ENCODE results near the gene BEND7. TPM values are rescaled to one million over a fixed set of nuclear protein-coding genes. Genes with fewer than 3 reads are reported as not detected.
"Not testable (repeated sequence)": the region's sequence is repeated elsewhere in the genome, so short reads cannot be mapped to it uniquely, and the experiment has no call there.

BEND7 gene
- total RNA-seq, 1 experiment from 2014 or later = 12.8 TPM

- TF ChIP-seq CREB1 (CRISPR knock-in tag; IDR thresholded peaks at IDR 0.05) (no peak), KAT7 (CRISPR knock-in tag; IDR thresholded peaks at IDR 0.05; ENCODE audit: borderline replicate concordance) (no peak), ZNF263 (CRISPR knock-in tag; IDR thresholded peaks at IDR 0.05; ENCODE audit: low read depth) (no peak), NR3C1 (CRISPR knock-in tag; conservative IDR thresholded peaks at IDR 0.05; ENCODE audit: low read depth) (no peak)
Measured at GRCh38 chr10:13412894-13413293, 115.9 kb downstream of the BEND7 start (continued).

DNA sequence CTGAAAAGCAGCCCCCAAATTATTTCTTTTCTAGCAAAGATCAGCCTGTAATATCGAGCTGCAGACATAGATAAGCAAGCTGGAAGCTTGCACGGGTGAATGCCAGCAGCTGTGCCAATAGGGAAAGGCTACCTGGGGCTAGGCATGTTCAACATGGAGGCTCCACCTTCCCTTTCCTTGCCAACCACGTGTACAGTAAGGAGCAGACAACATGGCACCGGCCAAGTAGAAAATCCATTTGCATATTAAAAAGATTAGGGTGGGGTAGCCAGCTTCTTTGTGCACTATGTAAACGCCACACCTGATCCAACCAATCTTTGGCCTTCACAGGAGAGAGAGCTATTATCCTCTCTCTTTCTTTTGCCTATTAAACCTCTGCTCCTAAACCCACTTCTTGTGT is 124.0 kb downstream of the BEND7 start:
- no peak for DNase-seq (ENCODE audit: low spot score)
- peaks cover 14% of the 10 kb centered on the region for H3K27me3 Mint-ChIP-seq (ENCODE audit: low read depth)
- ChIA-PET CTCF (interaction anchor here (0.5 to 3.1 kb wide), 7 partner anchors 10 to 954 kb away, joined by 3 to 18 read pairs (median 8); no protein-coding TSS in a partner anchor), POLR2A (no interaction called here)
- 0 out of 2 replicates have a peak, but pooled peaks have one; percentile 18 for ATAC-seq
- peaks cover 15% of the 10 kb centered on the region for H3K36me3 Mint-ChIP-seq
- peaks cover 23% of the 10 kb centered on the region for H3K9me3 Mint-ChIP-seq
- no peak for TF ChIP-seq STAT6 (CRISPR knock-in tag; conservative IDR thresholded peaks at IDR 0.05; ENCODE audit: low read depth)
- TF ChIP-seq, protein P1, sequence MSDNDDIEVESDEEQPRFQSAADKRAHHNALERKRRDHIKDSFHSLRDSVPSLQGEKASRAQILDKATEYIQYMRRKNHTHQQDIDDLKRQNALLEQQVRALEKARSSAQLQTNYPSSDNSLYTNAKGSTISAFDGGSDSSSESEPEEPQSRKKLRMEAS (CRISPR knock-in tag; IDR thresholded peaks at IDR 0.05) = 0 out of 2 replicates have a peak, but pooled peaks have one; percentile 28
- H3K27ac Mint-ChIP-seq = no peak overlapping the region
- peaks cover 37% of the 10 kb centered on the region for H3K4me1 Mint-ChIP-seq
- no peak overlapping the region for H3K4me3 Mint-ChIP-seq

DNA sequence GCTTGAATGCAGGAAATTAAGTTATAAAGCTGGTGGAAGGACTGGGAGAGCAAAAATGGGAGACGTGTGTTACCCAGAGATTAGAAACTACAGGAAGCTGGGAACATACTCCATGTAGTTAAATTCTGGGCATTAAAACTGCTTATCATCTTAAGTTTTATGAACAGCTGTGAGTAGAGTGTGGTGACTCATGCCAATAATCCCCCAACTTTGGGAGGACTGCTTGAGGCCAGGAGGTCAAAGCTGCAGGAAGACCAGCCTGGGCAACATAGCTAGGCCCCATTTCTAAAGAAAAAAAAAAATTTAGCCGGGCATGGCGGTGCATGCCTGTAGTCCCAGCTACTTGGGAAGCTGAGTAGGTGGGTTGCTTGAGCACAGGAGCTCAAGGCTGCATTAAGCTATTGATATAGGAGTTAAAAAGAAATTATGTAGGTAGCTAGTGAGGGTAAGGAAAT is 124.5 kb downstream of the BEND7 start:
- ATAC-seq (no peak), DNase-seq (ENCODE audit: low spot score) (no peak)
- POLR2A ChIA-PET = no interaction called here
- CTCF ChIA-PET = interaction anchor here (0.5 to 3.1 kb wide), 8 partner anchors 11 to 955 kb away, joined by 3 to 18 read pairs (median 6); no protein-coding TSS in a partner anchor
- peaks cover 20% of the 10 kb centered on the region for H3K36me3 Mint-ChIP-seq
- peaks cover 14% of the 10 kb centered on the region for H3K27me3 Mint-ChIP-seq (ENCODE audit: low read depth)
- H3K9me3 Mint-ChIP-seq = peaks cover 27% of the 10 kb centered on the region
- no peak overlapping the region for H3K4me3 Mint-ChIP-seq
- TF ChIP-seq EMX1 (CRISPR knock-in tag; IDR thresholded peaks at IDR 0.05) (no peak), ZNF121 (CRISPR knock-in tag; IDR thresholded peaks at IDR 0.05) (peak; percentile 87; the same call in 1 of the 2 replicates), ESRRA (CRISPR knock-in tag; IDR thresholded peaks at IDR 0.05; ENCODE audit: borderline replicate concordance) (no peak), NR2C2 (CRISPR knock-in tag; IDR thresholded peaks at IDR 0.05) (no peak)
- H3K4me1 Mint-ChIP-seq = peaks cover 35% of the 10 kb centered on the region
- H3K27ac Mint-ChIP-seq = peak overlapping the region; percentile 90

DNA sequence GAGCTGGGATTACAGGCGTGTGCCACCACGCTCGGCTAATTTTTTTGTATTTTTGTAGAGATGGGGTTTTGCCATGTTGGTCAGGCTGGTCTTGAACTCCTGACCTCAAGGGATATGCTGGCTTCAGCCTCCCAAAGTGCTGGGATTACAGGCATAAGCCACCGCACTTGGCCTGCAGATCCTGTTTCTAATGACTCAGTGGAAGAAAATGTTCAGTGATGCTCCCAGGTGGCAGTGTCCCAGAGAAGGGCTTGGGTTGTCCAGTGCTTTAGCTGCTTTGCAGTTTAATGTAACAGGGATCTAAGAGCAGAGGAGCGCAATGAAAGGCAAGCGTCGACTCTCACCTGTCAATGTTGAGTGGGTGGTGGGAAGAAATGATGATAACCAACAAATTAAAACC is 125.4 kb downstream of the BEND7 start:
- Mint-ChIP-seq H3K36me3 (peaks cover 24% of the 10 kb centered on the region), H3K9me3 (peaks cover 33% of the 10 kb centered on the region), H3K27ac (peak overlapping the region; percentile 95), H3K4me1 (peaks cover 35% of the 10 kb centered on the region), H3K27me3 (ENCODE audit: low read depth) (peaks cover 14% of the 10 kb centered on the region)
- POLR2A ChIA-PET; ATAC-seq; H3K4me3 Mint-ChIP-seq; DNase-seq (ENCODE audit: low spot score): not testable (repeated sequence)
- CTCF ChIA-PET = interaction anchor here (0.6 to 3.1 kb wide), 5 partner anchors 25 to 134 kb away, joined by 3 to 18 read pairs (median 4); no protein-coding TSS in a partner anchor

GRCh38 chr10:13402021-13402420 is 126.8 kb downstream of the BEND7 start:
- H3K4me1 Mint-ChIP-seq = peaks cover 35% of the 10 kb centered on the region
- no peak for TF ChIP-seq CTCF (IDR thresholded peaks at IDR 0.05)
- TF ChIP-seq, protein P2, sequence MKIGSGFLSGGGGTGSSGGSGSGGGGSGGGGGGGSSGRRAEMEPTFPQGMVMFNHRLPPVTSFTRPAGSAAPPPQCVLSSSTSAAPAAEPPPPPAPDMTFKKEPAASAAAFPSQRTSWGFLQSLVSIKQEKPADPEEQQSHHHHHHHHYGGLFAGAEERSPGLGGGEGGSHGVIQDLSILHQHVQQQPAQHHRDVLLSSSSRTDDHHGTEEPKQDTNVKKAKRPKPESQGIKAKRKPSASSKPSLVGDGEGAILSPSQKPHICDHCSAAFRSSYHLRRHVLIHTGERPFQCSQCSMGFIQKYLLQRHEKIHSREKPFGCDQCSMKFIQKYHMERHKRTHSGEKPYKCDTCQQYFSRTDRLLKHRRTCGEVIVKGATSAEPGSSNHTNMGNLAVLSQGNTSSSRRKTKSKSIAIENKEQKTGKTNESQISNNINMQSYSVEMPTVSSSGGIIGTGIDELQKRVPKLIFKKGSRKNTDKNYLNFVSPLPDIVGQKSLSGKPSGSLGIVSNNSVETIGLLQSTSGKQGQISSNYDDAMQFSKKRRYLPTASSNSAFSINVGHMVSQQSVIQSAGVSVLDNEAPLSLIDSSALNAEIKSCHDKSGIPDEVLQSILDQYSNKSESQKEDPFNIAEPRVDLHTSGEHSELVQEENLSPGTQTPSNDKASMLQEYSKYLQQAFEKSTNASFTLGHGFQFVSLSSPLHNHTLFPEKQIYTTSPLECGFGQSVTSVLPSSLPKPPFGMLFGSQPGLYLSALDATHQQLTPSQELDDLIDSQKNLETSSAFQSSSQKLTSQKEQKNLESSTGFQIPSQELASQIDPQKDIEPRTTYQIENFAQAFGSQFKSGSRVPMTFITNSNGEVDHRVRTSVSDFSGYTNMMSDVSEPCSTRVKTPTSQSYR (CRISPR knock-in tag; IDR thresholded peaks at IDR 0.05) = no peak
- TF ChIP-seq NFYB (CRISPR knock-in tag; conservative IDR thresholded peaks at IDR 0.05; ENCODE audit: low read depth) = no peak
- no peak for TF ChIP-seq NR2C2 (CRISPR knock-in tag; IDR thresholded peaks at IDR 0.05)
- TF ChIP-seq, protein P3, sequence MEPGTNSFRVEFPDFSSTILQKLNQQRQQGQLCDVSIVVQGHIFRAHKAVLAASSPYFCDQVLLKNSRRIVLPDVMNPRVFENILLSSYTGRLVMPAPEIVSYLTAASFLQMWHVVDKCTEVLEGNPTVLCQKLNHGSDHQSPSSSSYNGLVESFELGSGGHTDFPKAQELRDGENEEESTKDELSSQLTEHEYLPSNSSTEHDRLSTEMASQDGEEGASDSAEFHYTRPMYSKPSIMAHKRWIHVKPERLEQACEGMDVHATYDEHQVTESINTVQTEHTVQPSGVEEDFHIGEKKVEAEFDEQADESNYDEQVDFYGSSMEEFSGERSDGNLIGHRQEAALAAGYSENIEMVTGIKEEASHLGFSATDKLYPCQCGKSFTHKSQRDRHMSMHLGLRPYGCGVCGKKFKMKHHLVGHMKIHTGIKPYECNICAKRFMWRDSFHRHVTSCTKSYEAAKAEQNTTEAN (CRISPR knock-in tag; IDR thresholded peaks at IDR 0.05) = no peak
- TF ChIP-seq ZNF512 (CRISPR knock-in tag; IDR thresholded peaks at IDR 0.05; ENCODE audit: borderline replicate concordance) = no peak
- TF ChIP-seq ZNF138 (CRISPR knock-in tag; conservative IDR thresholded peaks at IDR 0.05) = no peak

More at GRCh38 chr10:13402021-13402420, 126.8 kb downstream of the BEND7 start:
- peaks cover 28% of the 10 kb centered on the region for H3K36me3 Mint-ChIP-seq
- no peak for DNase-seq (ENCODE audit: low spot score)
- H3K27ac Mint-ChIP-seq = no peak overlapping the region
- peaks cover 14% of the 10 kb centered on the region for H3K27me3 Mint-ChIP-seq (ENCODE audit: low read depth)
- peaks cover 37% of the 10 kb centered on the region for H3K9me3 Mint-ChIP-seq
- no peak for ATAC-seq
- ChIA-PET CTCF (interaction anchor here (0.8 to 1.3 kb wide), 4 partner anchors 13 to 38 kb away, joined by 3 to 5 read pairs (median 5); no protein-coding TSS in a partner anchor), POLR2A (no interaction called here)
- H3K4me3 Mint-ChIP-seq = no peak overlapping the region

Data from WTC11 (cell line).